Smooth muscle cell (in vitro differentiated cells): ENCODE measurements around the gene MMP24OS. TPM values are rescaled to one million over a fixed set of nuclear protein-coding genes. Genes with fewer than 3 reads are reported as not detected.

Source experiments
- DNase-seq: peaks from one replicate; lab custom pipeline; 2025; ENCODE audit not compliant: unreplicated experiment; lab: John Stamatoyannopoulos, UW
- H2AFZ ChIP-seq: fragments of 200-600 bp; sonication (generic); 2 replicates; pipeline ENCODE4 v1.6.0; 2016; ENCODE audit warnings: antibody characterized with exemption, low read depth, mild to moderate bottlenecking
- H3F3A ChIP-seq: fragments of 200-600 bp; sonication (generic); 2 replicates; pipeline ENCODE4 v1.6.0; 2017; ENCODE audit warnings: antibody characterized with exemption, low read depth
- H3K27ac ChIP-seq: fragments of 200-600 bp; sonication (generic); 2 replicates; pipeline ENCODE4 v1.5.1; 2016; ENCODE audit warnings: low read depth, mild to moderate bottlenecking
- H3K27me3 ChIP-seq: fragments of 200-600 bp; sonication (generic); 2 replicates; pipeline ENCODE4 v1.6.1; 2016; ENCODE audit warnings: low read depth, mild to moderate bottlenecking
- H3K36me3 ChIP-seq: fragments of 200-600 bp; sonication (generic); 2 replicates; pipeline ENCODE4 v1.5.1; 2016; ENCODE audit warnings: low read depth
- H3K4me1 ChIP-seq: fragments of 200-600 bp; sonication (generic); 2 replicates; pipeline ENCODE4 v1.5.1; 2016; ENCODE audit warnings: low read depth
- H3K4me2 ChIP-seq: fragments of 200-600 bp; sonication (generic); 2 replicates; pipeline ENCODE4 v1.6.0; 2016; ENCODE audit warnings: mild to moderate bottlenecking
- H3K4me3 ChIP-seq: fragments of 200-600 bp; sonication (generic); 2 replicates; pipeline ENCODE4 v1.5.1; 2016; ENCODE audit warnings: mild to moderate bottlenecking
- H3K79me2 ChIP-seq: fragments of 200-600 bp; sonication (generic); 2 replicates; pipeline ENCODE4 v1.6.0; 2016; ENCODE audit warnings: low read depth, mild to moderate bottlenecking
- H3K9ac ChIP-seq: fragments of 200-600 bp; sonication (generic); 2 replicates; pipeline ENCODE4 v1.6.0; 2016; ENCODE audit warnings: low read depth
- H3K9me3 ChIP-seq: fragments of 200-600 bp; sonication (generic); replicated peaks from 2 replicates; pipeline ENCODE4 v1.5.1; 2016; ENCODE audit warnings: low read depth
- H4K20me1 ChIP-seq: fragments of 200-600 bp; sonication (generic); 2 replicates; pipeline ENCODE4 v1.6.0; 2016; ENCODE audit warnings: low read depth
- CTCF ChIP-seq: fragments of 200-600 bp; sonication (generic); IDR thresholded peaks from 2 replicates; pipeline ENCODE4 v1.5.1; 2017; ENCODE audit warnings: borderline replicate concordance, mild to moderate bottlenecking, antibody characterized with exemption; ENCODE audit not compliant: insufficient read depth, poor library complexity, severe bottlenecking
- WGBS: methylation state at CpG from one replicate; pipeline ENCODE4 v1.1.7; 2016; ENCODE audit warnings: low lambda C conversion rate; 5-methylcytosine and 5-hydroxymethylcytosine counted together
- polyA plus RNA-seq: library from polyadenylated mRNA; unstranded; fragments of >200 nt; fragmentation: Nextera tagmentation; extraction: Ambion mirVana; gene quantifications from 2 replicates; pipeline ENCODE4 v1.2.1, GENCODE V29; 2016
- total RNA-seq: library from RNA; depleted of rRNA; stranded (reverse); fragments of >200 nt; gene quantifications from 2 replicates; pipeline ENCODE4 v1.2.3, GENCODE V29; 2014

The MMP24OS gene
- total and polyA plus RNA-seq, 2 experiments from 2014 or later: 14.3 to 44.7 TPM

GRCh38 chr20:35299780-35300179 is 21.9 kb upstream of the MMP24OS start:
- DNase-seq: no peak
- H3K9ac ChIP-seq: no peak overlapping the region
- no peaks in the 10 kb centered on the region for H3K36me3 ChIP-seq
- peaks cover under 1% of the 10 kb centered on the region for H3F3A ChIP-seq
- H3K27ac ChIP-seq: no peak overlapping the region
- H3K79me2 ChIP-seq: no peaks in the 10 kb centered on the region
- H3K9me3 ChIP-seq: no peaks in the 10 kb centered on the region
- no peak overlapping the region for H3K4me2 ChIP-seq
- no peak overlapping the region for H3K4me3 ChIP-seq
- no peaks in the 10 kb centered on the region for H3K27me3 ChIP-seq
- no peaks in the 10 kb centered on the region for H4K20me1 ChIP-seq
- H3K4me1 ChIP-seq: no peaks in the 10 kb centered on the region
- no peak overlapping the region for H2AFZ ChIP-seq
- TF ChIP-seq CTCF: no peak
- 89% methylated on average over 4 of the region's 4 CpGs for WGBS

- TF ChIP-seq CTCF: no peak
- Histone ChIP-seq H3K4me2 (no peak overlapping the region), H3K4me3 (no peak overlapping the region), H3K36me3 (no peaks in the 10 kb centered on the region), H3K9ac (no peak overlapping the region), H3K9me3 (no peaks in the 10 kb centered on the region), H3K27ac (no peak overlapping the region), H3K4me1 (no peaks in the 10 kb centered on the region), H2AFZ (no peak overlapping the region), H3K79me2 (no peaks in the 10 kb centered on the region), H3K27me3 (no peaks in the 10 kb centered on the region), H3F3A (no peaks in the 10 kb centered on the region), H4K20me1 (no peaks in the 10 kb centered on the region)
- no peak for DNase-seq
- WGBS: 82% methylated on average over 5 of the region's 5 CpGs
Observed at GRCh38 chr20:35298264-35298663, 20.3 kb upstream of the MMP24OS start.

DNA sequence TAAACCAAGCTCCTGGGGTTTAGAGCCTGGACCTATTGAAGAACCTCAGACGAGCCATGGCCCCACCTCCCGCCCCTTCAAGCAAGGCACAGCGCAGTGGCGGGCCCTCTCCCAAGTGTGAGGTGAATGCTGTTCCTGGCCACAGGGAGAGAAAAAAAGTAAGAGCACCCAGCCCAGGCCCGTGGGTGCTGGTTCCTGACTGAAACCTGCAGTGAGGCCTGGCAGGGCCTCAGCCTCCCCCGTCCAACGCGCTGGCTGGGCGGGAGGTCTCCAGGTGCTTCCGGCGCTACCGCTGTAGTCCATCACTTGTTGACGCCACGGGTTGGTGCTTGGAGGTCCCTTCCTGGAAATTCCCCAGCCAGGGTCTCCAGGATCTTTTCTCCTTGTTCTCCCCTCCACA is 19.8 kb upstream of the MMP24OS start:
- no peak for DNase-seq
- Histone ChIP-seq H3K4me3 (no peak overlapping the region), H3K36me3 (no peaks in the 10 kb centered on the region), H3K9me3 (no peaks in the 10 kb centered on the region), H3K4me1 (no peaks in the 10 kb centered on the region), H3K79me2 (no peaks in the 10 kb centered on the region), H3K27ac (no peak overlapping the region), H3K27me3 (no peaks in the 10 kb centered on the region), H3K4me2 (no peak overlapping the region), H4K20me1 (no peaks in the 10 kb centered on the region), H3K9ac (no peak overlapping the region), H2AFZ (no peak overlapping the region), H3F3A (no peaks in the 10 kb centered on the region)
- TF ChIP-seq CTCF: no peak
- WGBS: 94% methylated on average over 14 of the region's 14 CpGs

DNA sequence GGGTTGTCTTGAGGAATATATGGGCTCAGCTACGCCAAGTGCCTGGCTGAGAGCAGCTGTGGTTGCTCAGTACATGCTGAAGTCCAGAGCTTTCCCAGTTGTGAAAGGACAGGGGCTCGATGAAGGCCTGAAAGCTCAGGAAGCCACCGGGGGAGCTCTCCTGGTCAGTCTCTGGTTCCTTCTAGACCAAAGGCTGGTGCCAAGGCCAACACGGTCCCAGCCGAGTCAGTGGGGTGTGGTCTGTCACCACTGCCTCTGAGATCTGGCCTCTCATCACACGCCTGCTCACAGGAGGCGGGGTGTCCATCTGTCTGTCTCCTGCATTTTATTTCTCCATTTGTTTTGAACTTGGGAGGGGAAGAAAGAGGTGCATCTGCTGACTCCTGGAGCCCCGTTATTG is 19.2 kb upstream of the MMP24OS start:
- Histone ChIP-seq H3K27me3 (no peaks in the 10 kb centered on the region), H3K36me3 (no peaks in the 10 kb centered on the region), H3K79me2 (no peaks in the 10 kb centered on the region), H3K4me1 (no peaks in the 10 kb centered on the region), H3K4me3 (no peak overlapping the region), H3K27ac (no peak overlapping the region), H4K20me1 (no peaks in the 10 kb centered on the region), H3F3A (no peaks in the 10 kb centered on the region), H3K9ac (no peak overlapping the region), H2AFZ (no peak overlapping the region), H3K9me3 (no peaks in the 10 kb centered on the region), H3K4me2 (no peak overlapping the region)
- WGBS: 71% methylated on average over 8 of the region's 8 CpGs
- DNase-seq: no peak
- TF ChIP-seq CTCF: no peak
